Regular cardiac myocyte (primary cell): ENCODE results near the gene PELO. TPM values are rescaled to one million over a fixed set of nuclear protein-coding genes. Genes with fewer than 3 reads are reported as not detected.

Experiments
- total RNA-seq: library from RNA; depleted of rRNA; stranded (reverse); fragments of >200 nt; gene quantifications from 2 replicates; pipeline ENCODE4 v1.2.3, GENCODE V29; 2014

Gene PELO, protein sequence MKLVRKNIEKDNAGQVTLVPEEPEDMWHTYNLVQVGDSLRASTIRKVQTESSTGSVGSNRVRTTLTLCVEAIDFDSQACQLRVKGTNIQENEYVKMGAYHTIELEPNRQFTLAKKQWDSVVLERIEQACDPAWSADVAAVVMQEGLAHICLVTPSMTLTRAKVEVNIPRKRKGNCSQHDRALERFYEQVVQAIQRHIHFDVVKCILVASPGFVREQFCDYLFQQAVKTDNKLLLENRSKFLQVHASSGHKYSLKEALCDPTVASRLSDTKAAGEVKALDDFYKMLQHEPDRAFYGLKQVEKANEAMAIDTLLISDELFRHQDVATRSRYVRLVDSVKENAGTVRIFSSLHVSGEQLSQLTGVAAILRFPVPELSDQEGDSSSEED
- total RNA-seq = 44.1 and 50.7 TPM in 2 replicates

DNA sequence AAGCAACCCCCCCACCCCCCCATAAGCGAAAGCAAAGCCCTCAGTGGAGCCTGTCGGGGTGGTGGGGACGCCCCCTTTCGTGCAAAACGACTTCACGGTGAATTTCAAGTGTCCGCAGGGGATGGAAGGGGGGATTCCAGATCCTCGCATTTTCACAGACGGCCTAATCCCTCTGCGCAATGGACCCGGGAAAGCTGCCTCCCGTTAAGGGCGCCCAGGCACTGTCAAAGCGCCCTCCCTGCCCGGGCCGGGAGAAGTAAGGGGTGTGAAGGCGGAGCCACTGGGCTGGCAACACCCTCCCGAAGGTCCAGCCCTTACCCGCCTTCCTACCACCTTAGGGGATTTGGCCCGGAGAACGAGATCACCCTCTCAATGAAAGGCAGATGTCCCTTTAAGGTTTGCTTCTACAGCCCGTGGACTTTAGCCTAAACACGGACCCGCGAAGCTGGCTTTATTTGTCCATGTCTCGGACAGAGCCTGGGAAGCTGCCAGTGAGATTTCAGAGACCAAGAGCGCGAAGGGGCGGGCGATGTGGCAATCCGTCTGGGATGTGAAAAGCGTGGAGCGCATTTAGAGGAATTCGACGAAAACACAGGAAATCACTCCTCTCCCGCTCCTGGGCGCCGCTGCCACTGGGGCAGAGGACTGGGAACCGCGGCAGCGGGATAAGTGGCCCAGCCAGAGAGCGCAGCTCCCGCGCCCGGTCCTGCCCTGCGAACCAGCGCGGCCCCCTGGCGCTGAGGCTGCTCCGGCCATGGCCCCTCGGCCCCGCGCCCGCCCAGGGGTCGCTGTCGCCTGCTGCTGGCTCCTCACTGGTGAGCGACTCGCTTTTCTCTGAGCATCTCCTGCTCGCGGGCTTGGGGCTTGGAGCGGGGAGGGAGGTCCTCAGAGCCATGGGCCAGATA is at the start of gene PELO, which contains the start of gene ITGA1:
Gene PELO (plus strand): TSS at position 317 of the 905 bp plus-strand sequence. CDS start 12,479 bp downstream, outside the sequence.
Gene ITGA1 (plus strand): TSS at position 317 of the 905 bp plus-strand sequence. CDS start 438 bp downstream, at position 755.

Other genes with a start within 250 kb of the PELO start
- 28.9 and 92.2 TPM in 2 replicates for gene ITGA1, start within 50 bp of the PELO start, total RNA-seq
- 71.9 and 121 TPM in 2 replicates for gene ITGA2, start 201.4 kb downstream of the PELO start, total RNA-seq